HL-60/S4 (cell line): Measurements from ENCODE around the gene TMEM182.

Source experiments
- in situ Hi-C: fragments of 300-500 bp; cut with MboI; formaldehyde crosslinking; loops from 2 replicates; pipeline ENCODE4 v1.14.3; 2022; ENCODE audit warnings: low sequenced_read_pairs

The TMEM182 gene

GRCh38 chr2:102798181-102798580, 36.4 kb downstream of the TMEM182 start:
- in situ Hi-C loops = no loop called here

- in situ Hi-C loops = no loop called here
Measured at GRCh38 chr2:102801098-102801718, 39.4 kb downstream of the TMEM182 start.

GRCh38 chr2:102801858-102802699, 40.2 kb downstream of the TMEM182 start:
- in situ Hi-C loops = no loop called here

GRCh38 chr2:102803041-102803896, 41.4 kb downstream of the TMEM182 start:
- in situ Hi-C loops = no loop called here

- in situ Hi-C loops = no loop called here
Measured at GRCh38 chr2:102803897-102804217, 42.0 kb downstream of the TMEM182 start.

- in situ Hi-C loops = no loop called here
Measured at GRCh38 chr2:102806250-102806837, 44.5 kb downstream of the TMEM182 start.

GRCh38 chr2:102809291-102810189, 47.7 kb downstream of the TMEM182 start:
- in situ Hi-C loops = no loop called here

GRCh38 chr2:102815285-102815684, 53.5 kb downstream of the TMEM182 start:
- in situ Hi-C loops = no loop called here

- in situ Hi-C loops = loop anchor here (25.0 kb wide), 1 partner anchor 335 kb away; no protein-coding TSS in a partner anchor
Measured at GRCh38 chr2:102826904-102827303, 65.1 kb downstream of the TMEM182 start.

- in situ Hi-C loops = loop anchor here (25.0 kb wide), 1 partner anchor 330 kb away; no protein-coding TSS in a partner anchor
Measured at GRCh38 chr2:102832789-102833188, 71.0 kb downstream of the TMEM182 start.

- in situ Hi-C loops = loop anchor here (25.0 kb wide), 1 partner anchor 328 kb away; no protein-coding TSS in a partner anchor
Measured at GRCh38 chr2:102834523-102835273, 72.9 kb downstream of the TMEM182 start.

- in situ Hi-C loops = loop anchor here (25.0 kb wide), 1 partner anchor 325 kb away; no protein-coding TSS in a partner anchor
Measured at GRCh38 chr2:102837626-102838198, 75.9 kb downstream of the TMEM182 start.

GRCh38 chr2:102839668-102840388, 78.0 kb downstream of the TMEM182 start:
- in situ Hi-C loops = loop anchor here (25.0 kb wide), 1 partner anchor 322 kb away; no protein-coding TSS in a partner anchor

- in situ Hi-C loops = loop anchor here (25.0 kb wide), 1 partner anchor 321 kb away; no protein-coding TSS in a partner anchor
Measured at GRCh38 chr2:102841107-102841840, 79.4 kb downstream of the TMEM182 start.

- in situ Hi-C loops = loop anchor here (25.0 kb wide), 1 partner anchor 318 kb away; no protein-coding TSS in a partner anchor
Measured at GRCh38 chr2:102843764-102844443, 82.1 kb downstream of the TMEM182 start.

- in situ Hi-C loops = loop anchor here (25.0 kb wide), 1 partner anchor 317 kb away; no protein-coding TSS in a partner anchor
Measured at GRCh38 chr2:102844911-102845310, 83.1 kb downstream of the TMEM182 start.
